WERI-Rb-1 (cell line): ENCODE results near the gene IDI2.
A peak's percentile ranks its signal among the peaks of the same experiment; 100 is the strongest.

Experiments
- DNase-seq: peaks from one replicate; pipeline ENCODE4 v3.0.0-alpha.2; 2020
- H3K27ac ChIP-seq: fragments of 250-450 bp; sonication (Bioruptor Pico); 2 replicates; pipeline ENCODE4 v1.5.1; 2020; ENCODE audit warnings: mild to moderate bottlenecking, moderate library complexity
- H3K27me3 ChIP-seq: fragments of 250-450 bp; sonication (Bioruptor Pico); 2 replicates; pipeline ENCODE4 v1.5.1; 2021; ENCODE audit warnings: mild to moderate bottlenecking, low read depth, moderate library complexity; ENCODE audit not compliant: insufficient read depth, severe bottlenecking
- H3K36me3 ChIP-seq: fragments of 250-450 bp; sonication (Bioruptor Pico); 2 replicates; pipeline ENCODE4 v1.5.1; 2020; ENCODE audit warnings: mild to moderate bottlenecking, moderate library complexity
- H3K4me3 ChIP-seq: 2 replicates; pipeline ENCODE4 v1.5.1; 2011; ENCODE audit warnings: low read depth, mild to moderate bottlenecking, control low read depth, low read length
- H3K9me3 ChIP-seq: fragments of 250-450 bp; sonication (Bioruptor Pico); 2 replicates; pipeline ENCODE4 v1.5.1; 2021; ENCODE audit warnings: mild to moderate bottlenecking, moderate library complexity; ENCODE audit not compliant: severe bottlenecking
- CTCF ChIP-seq: IDR thresholded peaks from 2 replicates; pipeline ENCODE4 v1.5.1; 2011; ENCODE audit warnings: low read depth, mild to moderate bottlenecking, control low read depth, inconsistent platforms, low read length

Gene IDI2

DNA sequence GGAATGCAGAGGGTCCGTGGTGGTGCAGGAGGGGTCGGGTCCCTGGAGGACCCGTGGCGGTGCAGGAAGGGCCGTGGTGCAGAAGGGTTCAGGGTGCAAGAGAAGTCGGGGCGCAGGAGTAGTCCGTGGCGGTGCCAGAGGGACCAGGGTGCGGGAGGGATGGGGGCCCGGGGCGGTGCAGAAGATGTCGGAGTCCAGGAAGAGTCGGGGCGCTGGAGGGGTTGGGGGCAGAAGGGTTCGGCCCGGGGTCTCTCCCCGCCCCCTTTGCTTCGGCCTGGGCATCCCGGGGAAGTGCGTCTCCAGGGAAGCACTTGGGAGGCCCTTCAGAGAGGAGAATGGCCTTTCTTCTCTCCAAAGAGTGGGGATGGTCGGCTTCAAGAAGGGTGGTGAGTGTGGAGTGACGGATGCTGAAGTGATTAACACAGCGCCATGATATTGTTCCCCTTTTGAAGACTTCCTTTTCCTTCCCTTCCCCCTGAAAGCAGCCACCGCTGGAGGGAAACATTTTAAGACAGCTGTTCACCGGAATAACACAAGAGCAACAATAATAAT lies 31.5 kb upstream of the IDI2 start:
- Histone ChIP-seq H3K27ac (no peak overlapping the region), H3K27me3 (no peaks in the 10 kb centered on the region), H3K9me3 (no peaks in the 10 kb centered on the region), H3K4me3 (peak overlapping the region; percentile 71), H3K36me3 (peaks cover 7% of the 10 kb centered on the region)
- DNase-seq: no peak
- TF ChIP-seq CTCF: no peak

GRCh38 chr10:1056326-1057105 lies 30.9 kb upstream of the IDI2 start, which contains the start of gene WDR37:
TSS of gene WDR37 (plus strand) at chr10:1056385. CDS start at chr10:1072156, 15,771 bp downstream.
- Histone ChIP-seq H3K9me3 (no peaks in the 10 kb centered on the region), H3K27ac (peak within 1 kb of the TSS; percentile 88), H3K27me3 (no peaks in the 10 kb centered on the region), H3K36me3 (peaks cover 8% of the 10 kb centered on the region), H3K4me3 (peak within 1 kb of the TSS; percentile 71)
- no peak for TF ChIP-seq CTCF
- DNase-seq: peak; percentile 75

DNA sequence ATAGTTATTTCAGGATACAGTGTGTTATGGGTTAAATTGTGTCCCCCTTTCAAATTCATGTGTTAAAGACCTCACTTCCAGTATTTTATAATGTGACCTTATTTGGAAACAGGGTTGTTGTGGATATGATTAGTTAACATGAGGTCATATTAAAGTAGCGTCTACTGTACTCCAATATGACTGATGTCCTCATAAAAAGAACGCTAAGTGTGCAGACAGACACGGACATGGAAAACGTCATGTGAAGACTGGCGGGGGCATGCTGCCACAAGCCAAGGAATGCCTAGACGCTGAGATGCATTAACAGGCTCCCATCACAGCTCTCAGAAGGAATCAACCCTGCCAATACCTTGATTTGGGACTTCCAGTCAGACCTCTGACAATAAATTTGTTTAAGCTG lies 29.0 kb upstream of the IDI2 start:
- TF ChIP-seq CTCF: no peak
- DNase-seq: no peak
- H3K4me3 ChIP-seq: no peak overlapping the region

DNA sequence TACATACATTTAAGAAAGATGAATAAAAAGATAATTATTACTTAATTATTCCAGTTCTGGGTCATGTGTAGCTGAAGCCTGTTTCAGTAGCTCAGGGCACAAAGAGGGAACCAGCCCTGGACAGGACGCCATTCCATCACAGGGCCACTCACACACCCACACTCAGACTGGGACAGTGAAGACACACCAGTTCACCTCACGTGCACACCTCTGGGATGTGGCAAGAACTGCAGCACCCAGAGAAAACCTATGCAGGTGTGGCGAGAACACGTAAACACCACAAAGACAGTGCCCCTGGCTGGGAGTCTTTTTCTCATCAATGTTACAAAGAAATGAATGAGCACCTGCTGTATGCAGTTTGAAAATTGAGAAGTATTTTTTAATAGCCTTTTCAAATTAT lies 24.9 kb upstream of the IDI2 start:
- no peak for TF ChIP-seq CTCF
- no peaks in the 10 kb centered on the region for H3K9me3 ChIP-seq
- H3K36me3 ChIP-seq: peaks cover 15% of the 10 kb centered on the region
- no peaks in the 10 kb centered on the region for H3K27me3 ChIP-seq
- no peak overlapping the region for H3K27ac ChIP-seq
- DNase-seq: no peak
- peak overlapping the region; percentile 63 for H3K4me3 ChIP-seq

More for the DNA sequence above, 29.0 kb upstream of the IDI2 start:
- Histone ChIP-seq H3K27me3 (no peaks in the 10 kb centered on the region), H3K9me3 (no peaks in the 10 kb centered on the region), H3K27ac (no peak overlapping the region), H3K36me3 (peaks cover 11% of the 10 kb centered on the region)

- Histone ChIP-seq H3K4me3 (peak overlapping the region; percentile 63), H3K27ac (peak overlapping the region; percentile 91), H3K27me3 (no peaks in the 10 kb centered on the region), H3K9me3 (no peaks in the 10 kb centered on the region), H3K36me3 (peaks cover 17% of the 10 kb centered on the region)
- TF ChIP-seq CTCF: no peak
- no peak for DNase-seq
Observed at GRCh38 chr10:1050145-1050544, 24.5 kb upstream of the IDI2 start.
